ENCODE data around the gene ATP2C2. TPM values are rescaled to one million over a fixed set of nuclear protein-coding genes. Genes with fewer than 3 reads are reported as not detected.
"Not testable (repeated sequence)": the region's sequence is repeated elsewhere in the genome, so short reads cannot be mapped to it uniquely, and the experiment has no call there.

Gene ATP2C2
- total RNA-seq, 1 experiment from 2014 or later, result 26.0 TPM

- Histone ChIP-seq H3K9ac (ENCODE audit: low read length) (no peak overlapping the region), H3K9me2 (replicated peaks; ENCODE audit: low read length) (no peaks in the 10 kb centered on the region), H3K27ac (ENCODE audit: low read length) (no peak overlapping the region), H3K4me3 (ENCODE audit: low read length) (no peak overlapping the region), H3K4me2 (ENCODE audit: low read length) (no peak overlapping the region), H3K27me3 (ENCODE audit: low read length) (no peaks in the 10 kb centered on the region), H3F3A (ENCODE audit: low read length, unreplicated experiment) (no peaks in the 10 kb centered on the region), H3K79me2 (ENCODE audit: low read length) (no peaks in the 10 kb centered on the region), H3K4me1 (ENCODE audit: insufficient read depth, low read length) (no peaks in the 10 kb centered on the region), H3K9me3 (ENCODE audit: low read length) (no peaks in the 10 kb centered on the region), H4K20me1 (ENCODE audit: low read length) (no peaks in the 10 kb centered on the region), H2AFZ (ENCODE audit: low read length) (no peak overlapping the region), H3K36me3 (ENCODE audit: low read depth, low read length) (no peaks in the 10 kb centered on the region)
- POLR2A ChIA-PET (ENCODE audit: unreplicated experiment), result no interaction called here
- DNase-seq (no peak), ATAC-seq (no peak)
- no peak for TF ChIP-seq EZH2 (IDR thresholded peaks at IDR 0.05; ENCODE audit: low read length, unreplicated experiment)
- no peak for TF ChIP-seq CTCF (conservative IDR thresholded peaks at IDR 0.05; ENCODE audit: low read depth, low read length)
- TF ChIP-seq EZH2phosphoT487 (IDR thresholded peaks at IDR 0.05; ENCODE audit: borderline replicate concordance, low read length), result no peak
- CTCF ChIA-PET, result no interaction called here
- BruUV-seq (replicated peaks), result no TSS peak
- intact Hi-C loops (cut with micrococcal nuclease), result no loop called here
Measured at GRCh38 chr16:84334058-84334457, 34.3 kb upstream of the ATP2C2 start.

GRCh38 chr16:84334482-84334881, 33.9 kb upstream of the ATP2C2 start:
- CTCF ChIA-PET, result no interaction called here

GRCh38 chr16:84337236-84337635, 31.1 kb upstream of the ATP2C2 start:
- H3K36me3 ChIP-seq (ENCODE audit: low read depth, low read length); POLR2A ChIA-PET (ENCODE audit: unreplicated experiment); CTCF ChIA-PET; BruUV-seq (replicated peaks); H3F3A ChIP-seq (ENCODE audit: low read length, unreplicated experiment); DNase-seq; H3K27ac ChIP-seq (ENCODE audit: low read length); ATAC-seq; H2AFZ ChIP-seq (ENCODE audit: low read length); H3K4me2 ChIP-seq (ENCODE audit: low read length); H3K9ac ChIP-seq (ENCODE audit: low read length); H3K9me2 ChIP-seq (replicated peaks; ENCODE audit: low read length); H3K4me3 ChIP-seq (ENCODE audit: low read length); H4K20me1 ChIP-seq (ENCODE audit: low read length); H3K79me2 ChIP-seq (ENCODE audit: low read length); H3K27me3 ChIP-seq (ENCODE audit: low read length); H3K9me3 ChIP-seq (ENCODE audit: low read length); H3K4me1 ChIP-seq (ENCODE audit: insufficient read depth, low read length); intact Hi-C loops (cut with micrococcal nuclease): not testable (repeated sequence)

More at GRCh38 chr16:84334482-84334881, 33.9 kb upstream of the ATP2C2 start:
- Histone ChIP-seq H2AFZ (ENCODE audit: low read length) (no peak overlapping the region), H4K20me1 (ENCODE audit: low read length) (no peaks in the 10 kb centered on the region), H3K79me2 (ENCODE audit: low read length) (no peaks in the 10 kb centered on the region), H3K9me2 (replicated peaks; ENCODE audit: low read length) (no peaks in the 10 kb centered on the region), H3K9me3 (ENCODE audit: low read length) (no peaks in the 10 kb centered on the region), H3K4me2 (ENCODE audit: low read length) (no peak overlapping the region), H3K9ac (ENCODE audit: low read length) (no peak overlapping the region), H3F3A (ENCODE audit: low read length, unreplicated experiment) (no peaks in the 10 kb centered on the region), H3K36me3 (ENCODE audit: low read depth, low read length) (no peaks in the 10 kb centered on the region), H3K4me1 (ENCODE audit: insufficient read depth, low read length) (no peaks in the 10 kb centered on the region), H3K27ac (ENCODE audit: low read length) (no peak overlapping the region), H3K27me3 (ENCODE audit: low read length) (no peaks in the 10 kb centered on the region), H3K4me3 (ENCODE audit: low read length) (no peak overlapping the region)
- intact Hi-C loops (cut with micrococcal nuclease), result no loop called here
- POLR2A ChIA-PET (ENCODE audit: unreplicated experiment), result no interaction called here
- TF ChIP-seq CTCF (conservative IDR thresholded peaks at IDR 0.05; ENCODE audit: low read depth, low read length), result no peak
- no peak for TF ChIP-seq EZH2 (IDR thresholded peaks at IDR 0.05; ENCODE audit: low read length, unreplicated experiment)
- no peak for TF ChIP-seq EZH2phosphoT487 (IDR thresholded peaks at IDR 0.05; ENCODE audit: borderline replicate concordance, low read length)
- ATAC-seq (no peak), DNase-seq (no peak)
- no TSS peak for BruUV-seq (replicated peaks)
